Measurements from ENCODE around the gene ITPRIPL2. TPM values are rescaled to one million over a fixed set of nuclear protein-coding genes. Genes with fewer than 3 reads are reported as not detected.

The ITPRIPL2 gene
- total and polyA plus RNA-seq, 2 donors, result 2.5 to 5.3 TPM

- H3K4me1 ChIP-seq (ENCODE audit: control insufficient read depth in 2 of 2, insufficient read depth in 2 of 2, low read length in 2 of 2), result no peaks in the 10 kb centered on the region
- 95% methylated on average over 3 of the region's 3 CpGs for WGBS
Measured at GRCh38 chr16:19145010-19145409, 31.2 kb downstream of the ITPRIPL2 start.

GRCh38 chr16:19147126-19147525 is 33.4 kb downstream of the ITPRIPL2 start:
- no peak for DNase-seq (ENCODE audit: low read depth in 6 of 9, low spot score in 9 of 9)
- WGBS, result 88% methylated on average over 4 of the region's 4 CpGs

More at GRCh38 chr16:19145010-19145409, 31.2 kb downstream of the ITPRIPL2 start:
- no peak overlapping the region for H3K4me3 ChIP-seq (ENCODE audit: low read length in 2 of 2)
- no peak overlapping the region for H3K27ac ChIP-seq (ENCODE audit: low read depth in 1 of 2, low read length in 1 of 2)
- no peaks in the 10 kb centered on the region for H3K9me3 ChIP-seq (ENCODE audit: control insufficient read depth in 2 of 2, insufficient read depth in 1 of 2, low read length in 1 of 2)
- H3K27me3 ChIP-seq (ENCODE audit: control insufficient read depth in 2 of 2, insufficient read depth in 1 of 2, low read length in 1 of 2), result no peaks in the 10 kb centered on the region
- DNase-seq (ENCODE audit: low read depth in 6 of 9, low spot score in 9 of 9), result no peak
- H3K36me3 ChIP-seq (ENCODE audit: control insufficient read depth in 2 of 2, insufficient read depth in 2 of 2, low read length in 1 of 2), result no peaks in the 10 kb centered on the region

GRCh38 chr16:19147627-19148026 is 33.9 kb downstream of the ITPRIPL2 start:
- H3K36me3 ChIP-seq (ENCODE audit: control insufficient read depth in 2 of 2, insufficient read depth in 2 of 2, low read length in 1 of 2), result no peaks in the 10 kb centered on the region
- H3K27ac ChIP-seq (ENCODE audit: low read depth in 1 of 2, low read length in 1 of 2), result no peak overlapping the region
- no peaks in the 10 kb centered on the region for H3K27me3 ChIP-seq (ENCODE audit: control insufficient read depth in 2 of 2, insufficient read depth in 1 of 2, low read length in 1 of 2)
- WGBS, result 96% methylated on average over 4 of the region's 4 CpGs
- H3K4me3 ChIP-seq (ENCODE audit: low read length in 2 of 2), result no peak overlapping the region
- no peaks in the 10 kb centered on the region for H3K9me3 ChIP-seq (ENCODE audit: control insufficient read depth in 2 of 2, insufficient read depth in 1 of 2, low read length in 1 of 2)
- DNase-seq (ENCODE audit: low read depth in 6 of 9, low spot score in 9 of 9), result no peak
- H3K4me1 ChIP-seq (ENCODE audit: control insufficient read depth in 2 of 2, insufficient read depth in 2 of 2, low read length in 2 of 2), result no peaks in the 10 kb centered on the region

More at GRCh38 chr16:19147126-19147525, 33.4 kb downstream of the ITPRIPL2 start:
- Histone ChIP-seq H3K36me3 (ENCODE audit: control insufficient read depth in 2 of 2, insufficient read depth in 2 of 2, low read length in 1 of 2) (no peaks in the 10 kb centered on the region), H3K4me1 (ENCODE audit: control insufficient read depth in 2 of 2, insufficient read depth in 2 of 2, low read length in 2 of 2) (no peaks in the 10 kb centered on the region), H3K27me3 (ENCODE audit: control insufficient read depth in 2 of 2, insufficient read depth in 1 of 2, low read length in 1 of 2) (no peaks in the 10 kb centered on the region), H3K9me3 (ENCODE audit: control insufficient read depth in 2 of 2, insufficient read depth in 1 of 2, low read length in 1 of 2) (no peaks in the 10 kb centered on the region), H3K27ac (ENCODE audit: low read depth in 1 of 2, low read length in 1 of 2) (no peak overlapping the region), H3K4me3 (ENCODE audit: low read length in 2 of 2) (no peak overlapping the region)

- DNase-seq (ENCODE audit: low read depth in 6 of 9, low spot score in 9 of 9), result no peak
- Histone ChIP-seq H3K9me3 (ENCODE audit: control insufficient read depth in 2 of 2, insufficient read depth in 1 of 2, low read length in 1 of 2) (no peaks in the 10 kb centered on the region), H3K27ac (ENCODE audit: low read depth in 1 of 2, low read length in 1 of 2) (no peak overlapping the region), H3K27me3 (ENCODE audit: control insufficient read depth in 2 of 2, insufficient read depth in 1 of 2, low read length in 1 of 2) (no peaks in the 10 kb centered on the region), H3K4me1 (ENCODE audit: control insufficient read depth in 2 of 2, insufficient read depth in 2 of 2, low read length in 2 of 2) (no peaks in the 10 kb centered on the region), H3K4me3 (ENCODE audit: low read length in 2 of 2) (no peak overlapping the region), H3K36me3 (ENCODE audit: control insufficient read depth in 2 of 2, insufficient read depth in 2 of 2, low read length in 1 of 2) (no peaks in the 10 kb centered on the region)
- 93% methylated on average over 5 of the region's 5 CpGs for WGBS
Measured at GRCh38 chr16:19148189-19148588, 34.4 kb downstream of the ITPRIPL2 start.

GRCh38 chr16:19151310-19151709 is 37.5 kb downstream of the ITPRIPL2 start:
- no peak overlapping the region for H3K27ac ChIP-seq (ENCODE audit: low read depth in 1 of 2, low read length in 1 of 2)
- H3K27me3 ChIP-seq (ENCODE audit: control insufficient read depth in 2 of 2, insufficient read depth in 1 of 2, low read length in 1 of 2), result no peaks in the 10 kb centered on the region
- 83% methylated on average over 2 of the region's 2 CpGs for WGBS
- DNase-seq (ENCODE audit: low read depth in 6 of 9, low spot score in 9 of 9), result no peak
- H3K4me1 ChIP-seq (ENCODE audit: control insufficient read depth in 2 of 2, insufficient read depth in 2 of 2, low read length in 2 of 2), result no peaks in the 10 kb centered on the region
- no peaks in the 10 kb centered on the region for H3K9me3 ChIP-seq (ENCODE audit: control insufficient read depth in 2 of 2, insufficient read depth in 1 of 2, low read length in 1 of 2)
- no peaks in the 10 kb centered on the region for H3K36me3 ChIP-seq (ENCODE audit: control insufficient read depth in 2 of 2, insufficient read depth in 2 of 2, low read length in 1 of 2)
- H3K4me3 ChIP-seq (ENCODE audit: low read length in 2 of 2), result no peak overlapping the region

- WGBS, result 93% methylated on average over 1 of the region's 1 CpG
Measured at GRCh38 chr16:19152042-19152441, 38.3 kb downstream of the ITPRIPL2 start.

GRCh38 chr16:19153876-19154275 is 40.1 kb downstream of the ITPRIPL2 start:
- DNase-seq (ENCODE audit: low read depth in 6 of 9, low spot score in 9 of 9), result no peak
- Histone ChIP-seq H3K4me1 (ENCODE audit: control insufficient read depth in 2 of 2, insufficient read depth in 2 of 2, low read length in 2 of 2) (no peaks in the 10 kb centered on the region), H3K36me3 (ENCODE audit: control insufficient read depth in 2 of 2, insufficient read depth in 2 of 2, low read length in 1 of 2) (no peaks in the 10 kb centered on the region), H3K4me3 (ENCODE audit: low read length in 2 of 2) (no peak overlapping the region), H3K27ac (ENCODE audit: low read depth in 1 of 2, low read length in 1 of 2) (no peak overlapping the region), H3K27me3 (ENCODE audit: control insufficient read depth in 2 of 2, insufficient read depth in 1 of 2, low read length in 1 of 2) (no peaks in the 10 kb centered on the region), H3K9me3 (ENCODE audit: control insufficient read depth in 2 of 2, insufficient read depth in 1 of 2, low read length in 1 of 2) (no peaks in the 10 kb centered on the region)
- whole genome bisulfite sequencing, result 94% methylated on average over 4 of the region's 4 CpGs

More at GRCh38 chr16:19152042-19152441, 38.3 kb downstream of the ITPRIPL2 start:
- DNase-seq (ENCODE audit: low read depth in 6 of 9, low spot score in 9 of 9), result no peak
- H3K4me1 ChIP-seq (ENCODE audit: control insufficient read depth in 2 of 2, insufficient read depth in 2 of 2, low read length in 2 of 2), result no peaks in the 10 kb centered on the region
- H3K9me3 ChIP-seq (ENCODE audit: control insufficient read depth in 2 of 2, insufficient read depth in 1 of 2, low read length in 1 of 2), result no peaks in the 10 kb centered on the region
- H3K4me3 ChIP-seq (ENCODE audit: low read length in 2 of 2), result no peak overlapping the region
- no peaks in the 10 kb centered on the region for H3K36me3 ChIP-seq (ENCODE audit: control insufficient read depth in 2 of 2, insufficient read depth in 2 of 2, low read length in 1 of 2)
- H3K27ac ChIP-seq (ENCODE audit: low read depth in 1 of 2, low read length in 1 of 2), result no peak overlapping the region
- H3K27me3 ChIP-seq (ENCODE audit: control insufficient read depth in 2 of 2, insufficient read depth in 1 of 2, low read length in 1 of 2), result no peaks in the 10 kb centered on the region

- WGBS, result 92% methylated on average over 4 of the region's 4 CpGs
Measured at GRCh38 chr16:19162085-19162484, 48.3 kb downstream of the ITPRIPL2 start.

GRCh38 chr16:19163215-19163614 is 49.5 kb downstream of the ITPRIPL2 start:
- H3K4me1 ChIP-seq (ENCODE audit: control insufficient read depth in 2 of 2, insufficient read depth in 2 of 2, low read length in 2 of 2), result no peaks in the 10 kb centered on the region
- no peaks in the 10 kb centered on the region for H3K9me3 ChIP-seq (ENCODE audit: control insufficient read depth in 2 of 2, insufficient read depth in 1 of 2, low read length in 1 of 2)
- H3K27me3 ChIP-seq (ENCODE audit: control insufficient read depth in 2 of 2, insufficient read depth in 1 of 2, low read length in 1 of 2), result peaks cover 12 to 14% of the 10 kb centered on the region in 2 donors
- WGBS, result 93% methylated on average over 1 of the region's 1 CpG
- H3K27ac ChIP-seq (ENCODE audit: low read depth in 1 of 2, low read length in 1 of 2), result no peak overlapping the region
- no peak for DNase-seq (ENCODE audit: low read depth in 6 of 9, low spot score in 9 of 9)
- no peak overlapping the region for H3K4me3 ChIP-seq (ENCODE audit: low read length in 2 of 2)
- H3K36me3 ChIP-seq (ENCODE audit: control insufficient read depth in 2 of 2, insufficient read depth in 2 of 2, low read length in 1 of 2), result no peaks in the 10 kb centered on the region

More at GRCh38 chr16:19162085-19162484, 48.3 kb downstream of the ITPRIPL2 start:
- Histone ChIP-seq H3K27me3 (ENCODE audit: control insufficient read depth in 2 of 2, insufficient read depth in 1 of 2, low read length in 1 of 2) (peaks cover 4 to 5% of the 10 kb centered on the region in 2 donors), H3K4me1 (ENCODE audit: control insufficient read depth in 2 of 2, insufficient read depth in 2 of 2, low read length in 2 of 2) (no peaks in the 10 kb centered on the region), H3K9me3 (ENCODE audit: control insufficient read depth in 2 of 2, insufficient read depth in 1 of 2, low read length in 1 of 2) (no peaks in the 10 kb centered on the region), H3K36me3 (ENCODE audit: control insufficient read depth in 2 of 2, insufficient read depth in 2 of 2, low read length in 1 of 2) (no peaks in the 10 kb centered on the region), H3K4me3 (ENCODE audit: low read length in 2 of 2) (no peak overlapping the region), H3K27ac (ENCODE audit: low read depth in 1 of 2, low read length in 1 of 2) (no peak overlapping the region)
- DNase-seq (ENCODE audit: low read depth in 6 of 9, low spot score in 9 of 9), result no peak

- Histone ChIP-seq H3K27ac (ENCODE audit: low read depth in 1 of 2, low read length in 1 of 2) (no peak overlapping the region), H3K4me3 (ENCODE audit: low read length in 2 of 2) (no peak overlapping the region), H3K9me3 (ENCODE audit: control insufficient read depth in 2 of 2, insufficient read depth in 1 of 2, low read length in 1 of 2) (no peaks in the 10 kb centered on the region), H3K4me1 (ENCODE audit: control insufficient read depth in 2 of 2, insufficient read depth in 2 of 2, low read length in 2 of 2) (no peaks in the 10 kb centered on the region), H3K36me3 (ENCODE audit: control insufficient read depth in 2 of 2, insufficient read depth in 2 of 2, low read length in 1 of 2) (no peaks in the 10 kb centered on the region), H3K27me3 (ENCODE audit: control insufficient read depth in 2 of 2, insufficient read depth in 1 of 2, low read length in 1 of 2) (peaks cover 23 to 25% of the 10 kb centered on the region in 2 donors)
- WGBS, result 86% methylated on average over 4 of the region's 4 CpGs
- no peak for DNase-seq (ENCODE audit: low read depth in 6 of 9, low spot score in 9 of 9)
Measured at GRCh38 chr16:19164285-19164684, 50.5 kb downstream of the ITPRIPL2 start.

Data from thymus (tissue), 11 donors.